HG03442 (cell line): ENCODE results near the gene MAP3K12.
A peak's percentile ranks its signal among the peaks of the same experiment; 100 is the strongest.
"Not testable (repeated sequence)": the region's sequence is repeated elsewhere in the genome, so short reads cannot be mapped to it uniquely, and the experiment has no call there.

ENCODE experiments used
- ATAC-seq: cut with Tn5 transposase; IDR thresholded peaks from one replicate; pipeline ENCODE4 v1.9.1; 2021; ENCODE audit warnings: mild to moderate bottlenecking, moderate library complexity; ENCODE audit not compliant: unreplicated experiment

Gene MAP3K12

GRCh38 chr12:53499266-53500141 is at the start of gene MAP3K12:
Gene MAP3K12, minus strand, starts transcription at chr12:53499458. Its CDS starts 12,067 bp downstream, at chr12:53487391.
- ATAC-seq = no peak

DNA sequence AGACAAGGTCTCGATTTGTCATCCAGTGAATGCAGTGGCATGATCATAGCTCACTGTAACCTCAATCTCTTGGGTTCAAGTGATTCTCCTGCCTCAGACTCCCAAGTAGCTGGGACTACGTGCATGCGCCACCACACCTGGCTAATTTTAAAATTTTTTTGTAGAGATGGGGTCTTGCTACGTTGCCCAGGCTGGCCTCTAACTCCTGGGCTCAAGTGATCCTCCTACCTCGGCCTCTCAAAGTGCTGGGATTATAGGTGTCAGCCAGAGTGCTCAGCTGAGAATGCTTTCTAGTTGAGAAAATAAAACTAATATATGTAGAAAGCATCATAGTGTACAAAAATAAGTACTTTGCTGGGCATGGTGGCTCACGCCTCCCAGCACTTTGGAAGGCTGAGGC is 49.1 kb upstream of the MAP3K12 start:
- not testable (repeated sequence) for ATAC-seq

- ATAC-seq = peak; percentile 79
Measured at GRCh38 chr12:53543539-53543938, 44.3 kb upstream of the MAP3K12 start.

- no peak for ATAC-seq
Measured at GRCh38 chr12:53539526-53539925, 40.3 kb upstream of the MAP3K12 start.

DNA sequence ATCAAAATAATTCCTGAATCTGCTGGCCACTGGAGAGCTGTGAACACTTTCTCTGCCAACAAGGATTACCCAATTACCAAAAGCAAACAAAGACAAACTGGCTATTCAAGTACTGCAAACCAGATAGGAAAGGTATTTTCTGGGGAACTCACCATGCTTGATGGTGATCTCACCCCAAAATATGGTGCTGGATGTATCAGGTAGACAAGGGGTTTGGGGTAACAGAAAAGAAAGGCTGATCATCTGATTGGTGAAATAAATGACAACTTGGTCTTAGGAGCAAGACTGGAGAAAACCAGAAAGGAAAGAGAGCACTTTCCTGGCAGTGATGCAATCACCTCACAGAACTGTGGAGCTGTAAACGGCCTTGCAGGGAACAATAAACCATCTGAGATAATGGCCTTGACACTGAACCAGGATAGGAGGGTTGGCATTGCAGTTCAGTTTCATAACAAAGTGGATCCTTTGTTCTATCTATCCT is 39.0 kb upstream of the MAP3K12 start:
- ATAC-seq = no peak

- no peak for ATAC-seq
Measured at GRCh38 chr12:53536962-53537361, 37.7 kb upstream of the MAP3K12 start.

DNA sequence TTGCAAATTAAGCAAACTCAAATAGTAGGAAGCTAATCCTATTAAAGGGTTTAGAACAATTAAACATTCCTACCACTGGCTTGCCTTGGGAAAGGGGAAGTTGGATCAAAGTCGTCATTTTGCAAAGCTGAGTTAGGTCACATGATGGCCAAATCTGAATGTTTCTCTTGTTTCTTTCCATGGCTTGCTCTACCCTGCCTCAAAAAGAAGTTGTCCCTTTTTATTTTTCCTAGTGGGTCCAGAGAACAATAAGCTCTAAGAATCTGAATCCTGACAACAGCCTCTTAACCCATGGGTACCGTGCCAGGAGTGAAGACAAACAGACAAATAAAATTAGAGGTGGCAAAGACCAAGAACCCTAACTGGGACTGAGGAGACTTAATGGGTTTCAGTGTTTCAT is 34.2 kb upstream of the MAP3K12 start:
- ATAC-seq = no peak

GRCh38 chr12:53532524-53533445 is 33.5 kb upstream of the MAP3K12 start:
- no peak for ATAC-seq

- ATAC-seq = no peak
Measured at GRCh38 chr12:53532021-53532420, 32.8 kb upstream of the MAP3K12 start.

- no peak for ATAC-seq
Measured at GRCh38 chr12:53530920-53531319, 31.7 kb upstream of the MAP3K12 start.

- ATAC-seq = no peak
Measured at GRCh38 chr12:53530061-53530460, 30.8 kb upstream of the MAP3K12 start.

GRCh38 chr12:53524476-53524875 is 25.2 kb upstream of the MAP3K12 start:
- ATAC-seq = no peak

DNA sequence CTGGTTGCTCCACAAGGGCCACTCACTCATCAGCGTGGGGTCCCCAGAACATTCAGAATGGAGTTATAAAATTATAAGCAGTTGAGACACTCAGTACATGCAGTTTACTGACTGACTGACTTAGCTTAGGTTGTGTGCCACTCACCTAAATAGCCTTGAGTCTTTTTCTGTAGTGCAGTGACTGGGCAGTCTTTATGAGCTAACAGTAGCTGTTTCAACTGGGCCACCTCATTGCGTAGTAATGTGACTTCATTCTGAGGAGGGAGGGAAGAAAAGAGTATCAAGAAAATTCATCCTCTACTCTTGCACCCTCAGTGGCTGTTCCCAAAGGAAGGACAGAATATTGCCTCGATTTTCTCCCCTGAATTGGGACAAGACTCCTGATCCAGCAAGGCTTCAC is 23.9 kb upstream of the MAP3K12 start:
- no peak for ATAC-seq

- ATAC-seq = no peak
Measured at GRCh38 chr12:53518381-53518780, 19.1 kb upstream of the MAP3K12 start.

DNA sequence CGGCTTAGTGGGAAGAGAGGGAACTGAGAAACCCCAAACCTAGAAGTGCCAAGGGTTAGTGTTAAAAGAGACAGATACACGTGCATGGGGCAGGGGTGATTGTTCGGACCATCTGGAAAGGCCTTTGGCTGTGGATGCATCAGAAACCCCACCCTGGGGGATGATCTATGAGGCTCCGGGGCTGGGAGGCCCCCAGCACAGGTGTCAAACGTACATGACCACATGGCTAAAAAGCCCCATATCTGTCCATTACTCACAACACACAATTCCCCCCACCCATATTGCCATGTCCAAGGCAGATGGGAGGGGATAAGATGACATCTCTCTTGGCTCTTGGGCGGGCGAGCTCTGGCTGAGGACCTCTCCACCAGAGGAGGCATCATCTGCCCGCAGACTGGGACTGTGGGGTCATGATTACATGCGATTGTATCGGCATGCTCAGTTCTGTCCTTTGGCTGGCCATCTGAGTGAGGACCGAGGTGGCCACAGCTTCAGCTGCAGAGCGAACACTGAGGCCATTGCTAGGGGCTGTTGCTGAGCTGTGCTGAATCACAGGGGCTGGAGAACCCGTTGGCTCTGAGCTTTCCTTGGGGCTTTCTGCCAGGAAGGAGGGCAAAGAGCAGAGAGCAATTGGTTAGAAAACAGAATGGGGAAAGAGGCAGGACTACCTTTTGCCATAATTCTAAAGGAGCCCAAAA is 17.6 kb upstream of the MAP3K12 start:
- ATAC-seq = no peak

- ATAC-seq = no peak
Measured at GRCh38 chr12:53515291-53515680, 16.0 kb upstream of the MAP3K12 start.

DNA sequence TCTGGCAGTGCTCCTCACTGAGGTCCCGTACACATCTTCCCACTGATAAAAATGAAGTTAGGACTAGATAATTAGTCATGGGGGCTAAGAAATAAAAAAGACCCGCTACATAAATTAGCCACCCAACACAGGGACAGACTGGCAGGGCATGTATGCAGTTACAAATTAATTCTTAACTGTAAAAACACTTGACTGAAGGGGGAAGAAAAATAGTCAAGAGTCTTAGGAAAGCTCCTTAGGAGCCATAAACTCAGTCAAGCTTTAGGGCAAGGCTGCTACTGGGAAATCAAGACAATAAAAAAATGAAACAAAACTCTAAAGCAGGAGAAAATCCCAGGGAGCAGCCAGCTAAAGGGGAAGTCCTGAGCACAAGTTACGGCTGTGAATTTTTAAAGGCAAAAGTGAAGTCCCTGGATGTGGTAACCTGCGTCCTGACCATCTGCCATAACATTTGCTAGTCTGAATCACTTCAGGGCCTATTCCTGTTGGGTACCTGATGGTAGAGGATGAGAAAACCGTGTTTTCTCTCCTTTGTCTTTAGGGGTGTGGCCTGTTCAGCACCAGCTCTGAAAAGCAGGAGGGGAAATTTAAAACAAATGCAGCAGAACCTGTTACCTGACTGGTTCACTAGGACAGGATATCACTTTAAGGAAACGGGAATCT is 15.5 kb upstream of the MAP3K12 start:
- no peak for ATAC-seq

GRCh38 chr12:53513712-53514410 is 14.6 kb upstream of the MAP3K12 start:
- ATAC-seq = no peak

DNA sequence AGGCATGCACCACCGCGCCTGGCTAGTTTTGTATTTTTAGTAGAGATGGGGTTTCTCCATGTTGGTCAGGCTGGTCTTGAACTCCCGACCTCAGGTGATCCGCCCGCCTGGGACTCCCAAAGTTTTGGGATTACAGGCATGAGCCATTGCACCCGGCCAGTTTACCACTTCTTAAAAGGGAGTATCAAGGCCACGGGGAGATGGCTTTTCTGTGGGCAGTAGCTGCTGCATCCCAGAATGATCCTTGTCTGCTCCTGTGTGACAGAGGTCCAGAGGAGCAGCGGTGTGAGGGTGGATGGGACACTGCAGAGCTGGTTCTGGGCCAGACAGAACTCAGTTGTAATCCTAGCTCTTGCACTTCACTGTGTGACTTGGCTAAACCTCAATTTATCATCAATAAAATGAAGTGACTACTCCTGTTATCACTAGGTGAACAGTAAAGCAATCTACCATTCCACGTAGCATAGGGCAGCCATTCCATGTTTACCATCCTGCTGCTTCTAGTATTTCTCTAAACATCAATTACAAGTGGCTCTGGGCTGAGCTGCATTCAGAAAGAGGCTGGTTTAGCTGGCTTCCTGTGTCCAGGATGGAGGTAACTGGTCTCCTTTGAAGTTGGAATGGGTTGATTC is 11.0 kb upstream of the MAP3K12 start:
- ATAC-seq = no peak
